Coronary artery (tissue), 2 donors: ENCODE measurements around the gene KRTAP12-1.
"Not testable (repeated sequence)": the region's sequence is repeated elsewhere in the genome, so short reads cannot be mapped to it uniquely, and the experiment has no call there.

Experiments
- DNase-seq: peaks from one replicate; pipeline ENCODE4 v3.0.0-alpha.2; 2017; ENCODE audit warnings: low spot score
- H3K27ac ChIP-seq, 2 donors: fragments of 200-600 bp; sonication (generic); one replicate each; pipeline ENCODE4 v1.5.1; 2016 to 2019
- H3K4me3 ChIP-seq: fragments of 200-600 bp; sonication (generic); 2 replicates; pipeline ENCODE4 v1.5.1; 2016; ENCODE audit warnings: mild to moderate bottlenecking, moderate library complexity
- CTCF ChIP-seq: fragments of 200-600 bp; sonication (generic); IDR thresholded peaks from one replicate; pipeline ENCODE4 v1.5.1; 2019; ENCODE audit warnings: antibody characterized with exemption

The KRTAP12-1 gene

GRCh38 chr21:44697811-44698734 lies 16.1 kb upstream of the KRTAP12-1 start:
- no peak overlapping the region for H3K27ac ChIP-seq
- TF ChIP-seq CTCF = no peak
- DNase-seq = peak; percentile 62

GRCh38 chr21:44697172-44697810 lies 15.3 kb upstream of the KRTAP12-1 start, which contains the start of gene KRTAP10-12:
TSS of gene KRTAP10-12 (plus strand) at chr21:44697172. CDS start at chr21:44697202, 30 bp downstream.
- not testable (repeated sequence) for DNase-seq, H3K27ac ChIP-seq, H3K4me3 ChIP-seq

More at GRCh38 chr21:44697811-44698734, 16.1 kb upstream of the KRTAP12-1 start:
- H3K4me3 ChIP-seq = no peak overlapping the region

- DNase-seq = no peak
- no peak overlapping the region for H3K27ac ChIP-seq
- no peak for TF ChIP-seq CTCF
- no peak overlapping the region for H3K4me3 ChIP-seq
Measured at GRCh38 chr21:44696572-44696971, 14.6 kb upstream of the KRTAP12-1 start.

GRCh38 chr21:44695641-44696040 lies 13.7 kb upstream of the KRTAP12-1 start:
- no peak for DNase-seq
- Histone ChIP-seq H3K4me3 (no peak overlapping the region), H3K27ac (no peak overlapping the region)
- TF ChIP-seq CTCF = no peak

GRCh38 chr21:44695184-44695583 lies 13.2 kb upstream of the KRTAP12-1 start:
- H3K27ac ChIP-seq = no peak overlapping the region
- no peak for TF ChIP-seq CTCF
- H3K4me3 ChIP-seq = no peak overlapping the region
- no peak for DNase-seq

- no peak for DNase-seq
- Histone ChIP-seq H3K4me3 (no peak overlapping the region), H3K27ac (no peak overlapping the region)
- TF ChIP-seq CTCF = no peak
Measured at GRCh38 chr21:44694776-44695175, 12.8 kb upstream of the KRTAP12-1 start.

- Histone ChIP-seq H3K4me3 (no peak overlapping the region), H3K27ac (no peak overlapping the region)
- no peak for DNase-seq
- TF ChIP-seq CTCF = no peak
Measured at GRCh38 chr21:44692798-44693512, 11.0 kb upstream of the KRTAP12-1 start.
